ENCODE results near the gene SMAGP.
"Not testable (repeated sequence)": the region's sequence is repeated elsewhere in the genome, so short reads cannot be mapped to it uniquely, and the experiment has no call there.

Gene SMAGP

GRCh38 chr12:51263341-51263740 is 6.9 kb downstream of the SMAGP start:
- DNase-seq = no peak

- no peak for DNase-seq
Measured at GRCh38 chr12:51262758-51263177, 7.4 kb downstream of the SMAGP start.

DNA sequence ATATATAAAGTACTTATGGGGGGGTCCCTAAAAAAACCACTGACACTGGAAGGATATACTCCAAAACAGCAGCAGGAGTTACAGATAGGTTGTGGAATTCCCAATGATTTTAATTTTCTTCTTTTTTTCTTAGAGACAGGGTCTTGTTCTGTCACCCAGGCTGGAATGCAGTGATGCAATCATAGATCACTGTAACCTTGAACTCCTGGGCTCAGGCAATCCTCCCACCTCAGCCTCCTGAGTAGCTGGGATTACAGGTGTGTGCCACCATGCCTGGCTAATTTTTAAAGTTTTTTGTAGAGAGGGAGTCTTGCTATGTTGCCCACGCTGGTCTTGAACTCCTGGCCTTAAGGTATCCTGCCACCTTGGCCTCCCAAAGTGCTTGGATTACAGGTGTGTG is 10.6 kb downstream of the SMAGP start:
- DNase-seq = not testable (repeated sequence)

DNA sequence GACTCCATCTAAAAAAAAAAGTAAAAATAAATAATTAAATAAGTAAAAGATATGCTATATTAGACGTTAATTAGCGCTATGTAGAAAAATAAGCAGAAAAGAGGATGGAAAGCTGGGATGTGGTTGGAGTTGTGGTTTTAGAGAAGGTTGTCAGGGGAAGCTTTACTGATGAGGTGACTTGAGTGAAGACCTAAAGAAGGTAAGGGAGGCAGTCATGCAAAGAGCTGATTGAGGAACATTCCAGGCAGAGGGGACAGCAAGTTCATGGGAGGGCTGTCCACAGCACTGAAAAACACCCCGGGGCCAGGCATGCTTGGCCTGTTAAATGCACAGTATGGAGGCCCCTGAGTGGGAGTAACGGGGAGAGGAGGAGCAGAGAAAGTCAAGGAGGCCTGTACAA is 15.7 kb downstream of the SMAGP start:
- DNase-seq = no peak

- no peak for DNase-seq
Measured at GRCh38 chr12:51253276-51253675, 16.9 kb downstream of the SMAGP start.

DNA sequence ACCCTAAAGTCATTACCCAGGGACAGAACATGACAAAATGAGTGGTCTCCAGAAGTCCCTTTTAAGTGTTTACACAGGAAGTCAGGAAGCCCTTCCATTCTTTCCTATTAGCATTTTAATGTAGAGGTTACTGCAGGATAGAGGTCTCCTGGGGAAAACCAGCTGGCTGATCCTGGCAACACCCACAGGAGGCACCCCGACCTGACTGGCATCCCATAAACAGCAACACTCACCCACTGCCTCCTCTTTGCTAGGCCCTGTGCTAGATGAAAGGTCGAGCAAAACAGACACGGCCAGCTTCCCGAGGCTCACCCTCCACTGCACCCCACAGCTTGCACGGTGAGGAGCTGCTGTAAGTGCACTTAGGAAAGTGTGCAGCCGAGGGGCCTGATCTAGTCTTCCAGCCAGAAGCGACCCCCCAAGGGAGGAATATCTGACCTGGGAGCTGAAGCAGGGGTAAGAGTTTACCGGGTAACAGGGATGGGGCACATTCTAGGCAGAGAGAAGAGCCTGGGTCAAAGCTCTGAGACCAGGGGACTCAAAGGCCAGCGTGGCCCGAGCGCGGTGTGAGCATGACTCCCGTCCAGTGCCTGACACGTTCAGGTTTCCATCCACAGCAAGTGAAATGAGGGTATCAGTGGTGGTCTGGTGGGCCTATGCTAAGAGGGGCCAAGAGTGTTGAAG is 22.6 kb downstream of the SMAGP start:
- no peak for DNase-seq

GRCh38 chr12:51246254-51246853 is 23.9 kb downstream of the SMAGP start:
- DNase-seq = no peak

- DNase-seq = no peak
Measured at GRCh38 chr12:51245476-51246253, 24.6 kb downstream of the SMAGP start.

DNA sequence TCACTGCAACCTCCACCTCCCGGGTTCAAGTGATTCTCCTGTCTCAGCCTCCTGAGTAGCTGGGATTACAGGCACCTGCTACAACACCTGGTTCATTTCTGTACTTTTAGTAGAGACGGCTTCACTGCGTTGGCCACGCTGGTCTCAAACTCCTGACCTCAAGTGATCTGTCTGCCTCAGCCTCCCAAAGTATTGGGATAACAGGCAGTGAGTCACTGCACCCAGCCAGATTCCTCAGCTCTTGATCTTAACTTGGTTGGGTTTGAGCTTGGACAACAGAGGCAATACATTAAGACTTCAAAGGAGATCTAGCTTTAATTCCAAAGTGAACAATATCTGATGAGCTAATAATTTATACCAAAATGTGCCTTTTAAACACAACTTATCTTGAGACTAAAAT is 25.9 kb downstream of the SMAGP start:
- no peak for DNase-seq

GRCh38 chr12:51242876-51243275 is 27.3 kb downstream of the SMAGP start:
- no peak for DNase-seq

DNA sequence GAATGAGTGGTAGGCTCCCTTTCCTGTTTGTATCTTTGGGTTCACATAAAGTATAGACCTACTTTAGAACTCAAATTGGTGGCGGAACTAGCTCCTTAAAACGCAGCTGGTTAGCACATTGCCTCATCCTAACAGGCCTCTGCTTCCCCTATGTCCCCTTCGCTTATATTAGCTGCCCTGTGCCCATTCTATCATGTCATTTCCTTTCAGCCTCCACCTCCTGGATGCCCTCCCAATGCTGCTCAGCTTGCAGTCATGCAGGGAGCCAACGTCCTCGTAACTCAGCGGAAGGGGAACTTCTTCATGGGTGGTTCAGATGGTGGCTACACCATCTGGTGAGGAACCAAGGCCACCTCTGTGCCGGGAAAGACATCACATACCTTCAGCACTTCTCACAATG is 28.1 kb downstream of the SMAGP start:
- no peak for DNase-seq

GRCh38 chr12:51240971-51241370 is 29.2 kb downstream of the SMAGP start:
- DNase-seq = no peak

GRCh38 chr12:51238510-51239334 is 31.5 kb downstream of the SMAGP start, which contains the start of gene DAZAP2:
Gene DAZAP2, plus strand, starts transcription at chr12:51238826. Its CDS starts 82 bp downstream, at chr12:51238908.
- DNase-seq = peak; percentile 93

DNA sequence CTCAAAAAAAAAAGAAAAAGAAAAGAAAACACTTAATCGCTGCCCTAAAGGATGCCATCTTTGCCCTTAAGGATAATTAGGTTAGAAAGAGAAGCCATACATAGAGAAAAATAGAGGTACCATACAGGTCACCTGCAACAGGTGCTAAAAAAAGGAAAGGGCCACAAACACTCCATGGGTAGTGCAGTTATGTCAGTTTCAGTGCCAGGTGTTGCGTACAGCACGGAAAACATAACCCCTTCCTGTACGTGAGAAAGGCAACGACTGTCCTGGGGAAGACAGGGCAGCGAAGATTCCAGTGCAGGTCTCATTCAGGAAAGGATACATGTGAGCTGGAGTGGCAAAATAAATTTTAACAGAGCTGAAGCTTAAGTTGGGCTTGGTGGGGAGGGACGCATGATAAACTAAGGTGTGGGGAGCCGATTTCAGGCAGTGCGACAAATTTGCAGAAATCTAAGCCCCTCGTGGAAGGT is 32.1 kb downstream of the SMAGP start:
- no peak for DNase-seq

DNA sequence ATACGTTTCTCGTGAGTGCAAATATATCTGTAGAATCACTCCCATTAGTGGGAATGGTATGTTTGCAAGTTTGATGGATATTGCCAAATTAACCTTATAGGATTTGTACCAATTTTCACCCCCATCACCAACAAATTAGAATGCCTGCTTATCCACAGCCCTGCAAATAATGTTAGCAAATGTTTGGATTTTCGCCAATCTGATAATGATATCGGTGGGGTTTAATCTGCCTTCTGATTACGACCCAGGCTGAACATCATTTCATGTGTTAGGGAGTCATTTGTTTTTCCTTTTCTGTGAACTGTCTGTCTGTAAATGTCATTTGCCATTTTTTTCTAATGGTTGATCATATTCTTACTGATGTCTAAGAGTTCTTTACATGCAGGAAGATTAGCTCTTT is 35.7 kb downstream of the SMAGP start:
- DNase-seq = no peak

GRCh38 chr12:51232642-51233041 is 37.6 kb downstream of the SMAGP start:
- DNase-seq = no peak

- no peak for DNase-seq
Measured at GRCh38 chr12:51229116-51229809, 41.0 kb downstream of the SMAGP start.

DNA sequence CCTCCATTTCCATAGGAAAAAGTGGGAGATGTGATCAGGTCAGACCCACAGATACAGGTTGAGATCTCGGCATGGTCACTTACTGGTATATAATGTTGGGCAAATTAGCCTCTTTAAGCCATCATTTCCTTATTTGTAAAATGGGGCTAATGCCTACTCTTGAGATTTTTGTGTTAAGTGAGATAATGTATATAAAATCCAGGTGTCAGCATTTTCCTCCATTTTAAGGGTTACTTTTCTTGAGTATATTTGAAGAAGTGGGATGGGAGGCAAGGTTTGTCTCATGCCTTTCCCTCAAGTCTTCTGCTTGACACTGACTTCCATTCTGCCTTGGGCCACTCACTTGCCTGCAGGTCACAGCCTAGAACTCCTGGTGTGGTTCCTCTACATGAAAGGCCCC is 42.3 kb downstream of the SMAGP start:
- no peak for DNase-seq

GRCh38 chr12:51227112-51227511 is 43.1 kb downstream of the SMAGP start:
- not testable (repeated sequence) for DNase-seq

DNA sequence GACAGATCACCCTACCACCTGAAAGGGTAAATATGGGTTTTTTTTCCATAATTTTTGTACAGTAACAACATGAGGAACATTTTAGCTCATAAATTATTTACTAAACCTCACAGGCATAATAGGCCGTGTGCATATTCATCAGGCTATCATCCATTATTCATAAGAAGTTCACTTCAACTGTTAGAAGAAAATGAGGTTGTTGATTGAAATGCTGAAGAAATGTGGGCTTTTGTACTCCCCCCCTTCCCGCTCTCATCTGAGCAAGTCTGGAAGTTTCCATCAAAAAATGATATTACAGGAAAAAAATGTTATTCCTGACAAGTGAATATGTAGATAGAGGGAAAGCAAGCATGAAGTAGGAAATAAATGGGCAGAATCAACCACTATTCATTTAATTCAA is 44.4 kb downstream of the SMAGP start:
- DNase-seq = no peak

DNA sequence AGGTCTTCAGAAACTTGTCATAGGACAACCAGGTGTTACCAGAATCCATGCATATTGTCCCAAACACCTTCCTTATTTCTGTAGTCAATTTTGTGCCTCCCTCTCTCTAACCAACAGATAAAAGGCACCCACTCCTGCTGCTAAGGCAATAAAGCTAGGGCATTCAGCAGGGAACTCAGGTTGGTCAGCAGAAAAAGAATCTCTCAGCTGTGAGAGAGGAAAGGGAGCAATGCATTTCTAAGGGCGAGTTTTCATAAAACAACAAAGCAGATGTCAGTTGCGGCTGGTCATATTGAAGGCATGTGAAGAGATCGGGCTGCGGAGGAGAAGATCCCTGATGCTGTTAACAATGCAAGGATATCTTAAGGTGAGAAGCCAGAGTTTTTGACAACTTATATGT is 45.0 kb downstream of the SMAGP start:
- DNase-seq = no peak

- no peak for DNase-seq
Measured at GRCh38 chr12:51224625-51225024, 45.6 kb downstream of the SMAGP start.
